Brain microvascular endothelial cell (primary cell): ENCODE measurements around the gene P2RX2.

Experiments used
- DNase-seq: peaks from one replicate; pipeline ENCODE4 v3.0.0-alpha.2; 2020
- H3K27ac ChIP-seq: fragments of 250-450 bp; sonication (Bioruptor Pico); 2 replicates; pipeline ENCODE4 v1.5.1; 2020; ENCODE audit warnings: mild to moderate bottlenecking, moderate library complexity
- H3K27me3 ChIP-seq: fragments of 250-450 bp; sonication (Bioruptor Pico); replicated peaks from 2 replicates; pipeline ENCODE4 v1.5.1; 2020; ENCODE audit warnings: mild to moderate bottlenecking
- H3K36me3 ChIP-seq: fragments of 250-450 bp; sonication (Bioruptor Pico); replicated peaks from 2 replicates; pipeline ENCODE4 v1.5.1; 2020; ENCODE audit warnings: mild to moderate bottlenecking
- H3K4me3 ChIP-seq: 2 replicates; pipeline ENCODE4 v1.5.1; 2011; ENCODE audit warnings: low read depth, mild to moderate bottlenecking, control low read depth, low read length, moderate library complexity
- CTCF ChIP-seq: IDR thresholded peaks from 2 replicates; pipeline ENCODE4 v1.5.1; 2011; ENCODE audit warnings: low read depth, mild to moderate bottlenecking, moderate library complexity, low read length, control low read depth, inconsistent platforms; ENCODE audit errors: missing control alignments
- in situ Hi-C: cut with HindIII; loops from 2 replicates; pipeline ENCODE4 v1.10.0; 2017; ENCODE audit warnings: low sequenced_read_pairs, low pct_ligation_motif_present

P2RX2 gene

DNA sequence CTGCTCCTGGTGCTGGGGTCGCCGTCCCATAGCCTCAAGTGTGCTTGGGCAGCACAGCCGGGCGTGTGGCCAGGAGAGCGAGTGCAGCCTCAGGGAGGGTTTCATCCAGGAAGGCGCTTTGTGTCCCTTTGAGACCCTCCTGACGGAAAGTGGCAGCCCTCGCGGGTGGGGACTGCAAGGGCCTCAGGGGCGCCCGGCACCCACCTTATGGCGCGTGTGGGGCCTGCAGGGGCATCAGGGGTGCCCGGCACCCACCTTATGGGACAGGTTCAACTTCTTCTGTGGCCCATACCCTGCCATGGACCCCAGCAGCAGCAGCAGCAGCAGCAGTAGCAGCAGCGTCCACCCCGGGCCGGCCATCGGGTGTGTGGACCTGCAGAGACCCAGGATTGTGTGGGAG lies 12.7 kb upstream of the P2RX2 start:
- no peak overlapping the region for H3K4me3 ChIP-seq
- peaks cover 49% of the 10 kb centered on the region for H3K27me3 ChIP-seq
- DNase-seq: no peak
- TF ChIP-seq CTCF: no peak
- no peak overlapping the region for H3K27ac ChIP-seq
- H3K36me3 ChIP-seq: no peaks in the 10 kb centered on the region
- in situ Hi-C loops: no loop called here

DNA sequence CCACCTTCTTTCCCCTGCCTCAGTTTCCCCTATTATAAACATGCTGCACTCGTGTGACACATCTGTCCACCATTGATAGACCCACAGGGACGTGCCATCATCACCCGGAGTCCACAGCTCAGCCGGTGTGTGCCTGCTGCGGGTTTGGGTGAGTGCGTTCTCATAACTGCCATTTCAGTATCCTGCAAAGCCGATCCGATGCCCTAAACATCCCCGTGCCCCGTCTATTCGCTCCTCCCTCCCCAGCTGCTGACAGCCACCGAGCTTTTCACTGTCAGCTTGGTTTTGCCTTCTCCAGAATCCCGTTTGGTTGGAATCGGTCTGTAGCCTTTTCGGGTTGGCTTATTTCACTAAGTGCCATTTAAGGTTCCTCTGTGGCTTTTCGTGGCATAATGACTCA lies 12.1 kb upstream of the P2RX2 start:
- no peak for DNase-seq
- TF ChIP-seq CTCF: no peak
- Histone ChIP-seq H3K4me3 (no peak overlapping the region), H3K36me3 (no peaks in the 10 kb centered on the region), H3K27ac (no peak overlapping the region), H3K27me3 (peaks cover 47% of the 10 kb centered on the region)
- in situ Hi-C loops: no loop called here

DNA sequence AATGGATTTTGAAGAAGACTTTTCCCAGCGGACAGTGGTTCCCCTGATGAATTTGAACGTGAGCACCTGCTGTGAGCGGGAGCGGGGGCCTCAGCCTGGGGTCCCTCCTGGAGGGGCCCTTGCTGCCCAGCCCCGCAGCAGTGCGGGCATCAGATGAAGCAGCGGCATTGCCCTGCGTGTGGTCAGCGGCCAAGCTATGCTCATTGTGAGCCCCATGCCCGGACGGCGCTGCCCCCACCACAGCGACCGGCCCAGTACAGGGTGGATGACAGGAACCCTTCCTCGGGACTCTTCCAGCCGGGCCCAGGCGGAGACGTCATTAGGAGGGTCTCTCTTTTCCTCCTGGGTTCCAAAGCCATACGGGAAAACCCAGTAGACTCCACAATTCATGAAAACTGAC lies 11.6 kb upstream of the P2RX2 start:
- in situ Hi-C loops: no loop called here
- no peak for DNase-seq
- H3K27ac ChIP-seq: no peak overlapping the region
- TF ChIP-seq CTCF: no peak
- H3K4me3 ChIP-seq: no peak overlapping the region
- no peaks in the 10 kb centered on the region for H3K36me3 ChIP-seq
- peaks cover 46% of the 10 kb centered on the region for H3K27me3 ChIP-seq

GRCh38 chr12:132608231-132609171 lies 10.1 kb upstream of the P2RX2 start:
- no peak overlapping the region for H3K4me3 ChIP-seq
- peaks cover 38% of the 10 kb centered on the region for H3K27me3 ChIP-seq
- no peak overlapping the region for H3K27ac ChIP-seq
- no peaks in the 10 kb centered on the region for H3K36me3 ChIP-seq
- in situ Hi-C loops: no loop called here
- no peak for TF ChIP-seq CTCF
- no peak for DNase-seq

DNA sequence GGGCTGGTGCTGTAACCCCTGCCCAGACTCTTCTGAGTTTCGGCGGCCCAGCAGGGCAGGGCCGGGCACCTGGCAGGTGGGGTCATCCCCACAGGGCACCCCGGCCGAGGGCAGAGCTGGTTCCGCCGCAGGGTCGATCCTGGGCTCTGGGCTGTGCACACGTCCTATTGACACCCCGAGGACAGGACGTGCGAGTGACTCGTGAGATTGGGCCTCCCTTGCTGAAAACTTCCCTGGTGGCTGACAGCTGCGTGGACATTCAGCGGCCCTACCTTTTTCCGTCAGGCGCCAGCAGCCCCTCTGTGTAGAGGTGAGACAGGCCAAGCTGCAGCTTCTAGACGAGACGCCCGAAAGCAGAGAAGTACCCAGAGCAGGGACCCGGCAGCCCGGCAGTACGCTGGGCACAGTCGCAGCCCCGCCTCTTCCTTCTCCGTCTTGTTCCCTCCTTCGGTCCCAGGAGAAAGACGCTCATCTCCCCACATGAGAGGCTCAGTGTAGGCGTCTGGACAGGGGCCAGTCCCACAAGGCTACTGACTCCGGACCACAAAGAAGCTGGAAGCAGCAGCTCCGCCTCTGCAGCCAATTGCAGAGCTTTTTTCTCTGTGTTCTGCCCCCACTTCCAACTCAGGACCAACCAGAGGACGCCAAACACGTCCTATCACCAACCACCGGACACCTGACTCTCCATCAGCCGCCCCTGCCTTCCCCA lies 8.4 kb upstream of the P2RX2 start, which contains the start of gene LRCOL1:
TSS of gene LRCOL1 (minus strand) at position 532 of the 709 bp plus-strand sequence. CDS start 4,331 bp downstream, outside the sequence.
- Histone ChIP-seq H3K27me3 (peaks cover 22% of the 10 kb centered on the region), H3K4me3 (peak within 1 kb of the TSS; percentile 33), H3K36me3 (no peaks in the 10 kb centered on the region), H3K27ac (no peak within 1 kb of the TSS)
- in situ Hi-C loops: no loop called here
- no peak for TF ChIP-seq CTCF
- peak; percentile 90 for DNase-seq
